Transverse colon (tissue), 3 donors: ENCODE measurements around the gene LYVE1.

Experiments used
- EP300 ChIP-seq: sonication (generic); formaldehyde crosslinking; IDR thresholded peaks from one replicate; pipeline ENCODE4 v1.6.1; 2017; ENCODE audit warnings: antibody characterized with exemption, low read depth
- POLR2A ChIP-seq: fragments of 450-650 bp; IDR thresholded peaks from one replicate; pipeline ENCODE4 v1.6.1; 2016; ENCODE audit warnings: antibody characterized with exemption, mild to moderate bottlenecking, moderate library complexity
- POLR2AphosphoS5 ChIP-seq, 3 donors: sonication (generic); formaldehyde crosslinking; IDR thresholded peaks; one replicate each; pipeline ENCODE4 v1.6.1; 2016; ENCODE audit warnings: antibody characterized with exemption in 3 of 3

DNA sequence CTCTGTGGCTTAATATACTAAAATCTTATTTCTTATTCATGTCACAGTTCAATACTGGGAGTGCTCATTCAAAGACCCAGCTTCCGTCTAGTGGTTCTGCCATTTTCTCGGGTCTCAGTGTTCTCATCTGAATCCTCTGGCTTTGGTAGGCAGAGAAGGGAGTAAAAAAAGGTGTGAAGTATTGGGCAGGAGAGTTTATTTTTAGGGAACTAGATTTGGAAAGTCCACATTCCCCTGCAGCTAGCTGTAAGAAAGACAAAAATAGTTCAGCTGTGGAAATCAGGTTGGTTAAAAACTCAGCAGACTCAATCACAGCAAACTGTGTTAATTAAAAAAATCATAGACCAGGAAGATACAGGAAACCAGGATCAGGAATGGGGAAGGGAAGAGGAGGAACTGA, 4.1 kb upstream of the LYVE1 start:
- TF ChIP-seq POLR2A, result no peak
- no peak for TF ChIP-seq EP300
- TF ChIP-seq POLR2AphosphoS5 (IDR thresholded peaks at IDR 0.05), result no peak
